Liver (tissue), 9 donors: Measurements from ENCODE around the gene NFIX. TPM values are rescaled to one million over a fixed set of nuclear protein-coding genes. Genes with fewer than 3 reads are reported as not detected.

Experiments
- DNase-seq: peaks from one replicate; pipeline ENCODE4 v3.0.0-alpha.2; 2017; ENCODE audit warnings: low spot score
- H3K27ac ChIP-seq, 2 donors: one replicate each; pipeline ENCODE4 v1.7.0; 2013; ENCODE audit warnings: inconsistent platforms in 2 of 2, low read length in 2 of 2, control low read depth in 1 of 2, low read depth in 1 of 2, mild to moderate bottlenecking in 1 of 2
- H3K27me3 ChIP-seq, 4 donors: one replicate each; pipeline versions ENCODE4 v1.6.1 to v1.7.0; 2013; ENCODE audit warnings: low read length in 3 of 4, inconsistent platforms in 1 of 4, mild to moderate bottlenecking in 1 of 4, moderate library complexity in 1 of 4; ENCODE audit not compliant: control insufficient read depth in 4 of 4, insufficient read depth in 4 of 4
- H3K36me3 ChIP-seq, 4 donors: one replicate each; pipeline versions ENCODE4 v1.6.1 to v1.7.0; 2013; ENCODE audit warnings: low read length in 3 of 4, mild to moderate bottlenecking in 3 of 4, low read depth in 1 of 4, moderate library complexity in 1 of 4; ENCODE audit not compliant: control insufficient read depth in 4 of 4, insufficient read depth in 3 of 4
- H3K4me1 ChIP-seq, 4 donors: one replicate each; pipeline versions ENCODE4 v1.6.1 to v1.7.0; 2013; ENCODE audit warnings: low read length in 3 of 4, mild to moderate bottlenecking in 3 of 4, moderate library complexity in 1 of 4; ENCODE audit not compliant: control insufficient read depth in 4 of 4, insufficient read depth in 4 of 4
- H3K4me3 ChIP-seq, 3 donors: one replicate each; pipeline versions ENCODE4 v1.6.1 to v1.7.0; 2013; ENCODE audit warnings: low read length in 3 of 3, control low read depth in 1 of 3, low read depth in 1 of 3, mild to moderate bottlenecking in 1 of 3
- H3K9ac ChIP-seq, 2 donors: one replicate each; pipeline ENCODE4 v1.7.0; 2013; ENCODE audit warnings: low read length in 2 of 2, mild to moderate bottlenecking in 2 of 2, moderate library complexity in 2 of 2, control low read depth in 1 of 2, low read depth in 1 of 2
- H3K9me3 ChIP-seq, 4 donors: one replicate each; pipeline versions ENCODE4 v1.6.1 to v1.7.0; 2013; ENCODE audit warnings: low read length in 3 of 4; ENCODE audit not compliant: control insufficient read depth in 4 of 4
- FOXA1 ChIP-seq: IDR thresholded peaks from 2 replicates; pipeline ENCODE4 v1.6.1; 2016; ENCODE audit warnings: antibody characterized with exemption
- FOXA2 ChIP-seq: IDR thresholded peaks from 2 replicates; pipeline ENCODE4 v1.6.1; 2016; ENCODE audit warnings: antibody characterized with exemption
- GABPA ChIP-seq, 2 donors: IDR thresholded peaks in 1 of 2; conservative IDR thresholded peaks in 1 of 2; 2 replicates each; pipeline ENCODE4 v1.6.1; 2016; ENCODE audit warnings: antibody characterized with exemption in 2 of 2, mild to moderate bottlenecking in 1 of 2, moderate library complexity in 1 of 2
- HNF4A ChIP-seq, 2 donors: conservative IDR thresholded peaks; 2 replicates each; pipeline ENCODE4 v1.6.1; 2016; ENCODE audit warnings: antibody characterized with exemption in 2 of 2, mild to moderate bottlenecking in 2 of 2
- HNF4G ChIP-seq: IDR thresholded peaks from 2 replicates; pipeline ENCODE4 v1.6.1; 2016; ENCODE audit warnings: antibody characterized with exemption
- JUND ChIP-seq, 2 donors: IDR thresholded peaks; 2 replicates each; pipeline ENCODE4 v1.6.1; 2016; ENCODE audit warnings: antibody characterized with exemption in 2 of 2
- NR2F2 ChIP-seq: IDR thresholded peaks from 2 replicates; pipeline ENCODE4 v1.6.1; 2016; ENCODE audit warnings: antibody characterized with exemption
- RAD21 ChIP-seq, 2 donors: IDR thresholded peaks; 2 replicates each; pipeline ENCODE4 v1.6.1; 2016; ENCODE audit warnings: antibody characterized with exemption in 2 of 2, mild to moderate bottlenecking in 2 of 2
- RXRA ChIP-seq, 2 donors: IDR thresholded peaks; 2 replicates each; pipeline ENCODE4 v1.6.1; 2017 to 2018; ENCODE audit warnings: antibody characterized with exemption in 2 of 2, mild to moderate bottlenecking in 1 of 2
- SP1 ChIP-seq: IDR thresholded peaks from 2 replicates; pipeline ENCODE4 v1.6.1; 2018; ENCODE audit warnings: antibody characterized with exemption, mild to moderate bottlenecking
- TAF1 ChIP-seq: conservative IDR thresholded peaks from 2 replicates; pipeline ENCODE4 v1.6.1; 2016; ENCODE audit warnings: antibody characterized with exemption, mild to moderate bottlenecking
- YY1 ChIP-seq: IDR thresholded peaks from 2 replicates; pipeline ENCODE4 v1.6.1; 2016; ENCODE audit warnings: antibody characterized with exemption, mild to moderate bottlenecking
- WGBS: extraction: QIAGEN DNeasy Blood & Tissue Kit; methylation state at CpG from one replicate; pipeline ENCODE4 v1.1.7; 2013; 5-methylcytosine and 5-hydroxymethylcytosine counted together
- polyA plus RNA-seq, 2 donors: library from polyadenylated mRNA; stranded (reverse) in 1 of 2; unstranded in 1 of 2; fragments of 200-250 nt in 1 of 2; fragments of >200 nt in 1 of 2; fragmentation: Nextera tagmentation in 1 of 2; extraction: Ambion mirVana in 1 of 2; gene quantifications; one replicate each; pipeline versions ENCODE4 v1.2.1 to v1.2.3, GENCODE V29; 2013 to 2015
- total RNA-seq, 2 donors: library from RNA; depleted of rRNA; stranded (reverse); fragments of >200 nt; gene quantifications; one replicate each; pipeline ENCODE4 v1.2.3, GENCODE V29; 2014
- TF ChIP-seq, protein P1 (sequence below): IDR thresholded peaks from 2 replicates; pipeline ENCODE4 v1.6.1; 2016; ENCODE audit warnings: antibody characterized with exemption
- TF ChIP-seq, protein P2 (sequence below): IDR thresholded peaks from 2 replicates; pipeline ENCODE4 v1.6.1; 2016; ENCODE audit warnings: antibody characterized with exemption
- TF ChIP-seq, protein P3 (sequence below): IDR thresholded peaks from 2 replicates; pipeline ENCODE4 v1.6.1; 2016; ENCODE audit warnings: antibody characterized with exemption
- TF ChIP-seq, protein P4 (sequence below): fragments of 150-350 bp; IDR thresholded peaks from 2 replicates; pipeline ENCODE4 v1.5.1; 2017; ENCODE audit warnings: improper control_type of control experiment, low read depth, low read length; ENCODE audit not compliant: missing input control
- TF ChIP-seq, protein P5 (sequence below): IDR thresholded peaks from 2 replicates; pipeline ENCODE4 v1.6.1; 2016; ENCODE audit warnings: antibody characterized with exemption, mild to moderate bottlenecking
- donor health status: healthy.
- donor health status: healthy.
- donor health status: healthy.
- donor health status: healthy.
- donor health status: healthy.

NFIX gene
- total RNA-seq: 10 to 100 TPM; 10.3 to 18.4 TPM
- polyA plus RNA-seq: 10 to 100 TPM in 1 of 2 donors, 1 to 10 TPM in 1; 3.3 to 14.8 TPM

DNA sequence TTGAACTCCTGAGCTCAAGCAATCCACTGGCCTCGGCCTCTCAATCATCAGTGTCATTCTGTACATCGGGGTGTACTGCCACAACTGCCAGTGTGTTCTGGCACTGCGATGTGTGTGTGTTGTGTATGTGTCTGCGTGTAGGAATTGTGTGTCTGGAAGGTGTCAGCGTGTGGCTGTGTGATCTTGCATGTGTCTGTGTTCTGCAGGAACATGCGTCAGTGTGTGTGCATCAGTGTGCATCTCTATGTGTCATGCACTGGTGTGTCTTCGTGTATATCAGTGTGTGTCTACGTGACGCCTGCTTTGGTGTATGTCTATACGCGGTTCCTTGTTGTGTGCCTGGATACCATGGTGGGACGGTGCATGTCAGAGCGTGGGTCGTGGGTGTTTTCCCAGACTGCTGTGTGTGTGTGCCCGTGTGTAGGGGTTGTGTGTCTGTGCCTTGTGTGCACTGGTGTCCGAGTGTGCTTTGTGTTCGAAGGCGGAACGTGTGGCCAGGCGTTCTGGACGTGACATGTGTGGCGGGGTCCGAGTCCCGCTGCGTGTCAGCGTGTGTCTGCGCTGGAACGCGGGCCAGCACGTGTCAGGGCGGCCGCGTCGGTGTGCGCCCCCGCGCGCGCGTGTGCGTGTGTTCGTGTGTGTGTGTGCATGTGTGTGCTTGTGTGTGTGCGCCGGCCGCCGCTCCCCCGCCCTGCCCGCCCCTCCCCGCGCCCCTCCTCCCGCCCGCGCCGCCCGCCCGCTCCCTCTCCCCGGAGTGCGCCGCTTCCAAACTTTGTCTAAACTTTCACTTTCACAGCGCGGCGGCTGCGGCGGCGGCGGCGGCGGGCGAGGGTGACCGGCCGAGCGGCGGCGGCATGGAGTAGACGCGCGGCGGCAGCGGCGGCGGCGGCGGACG, at the start of gene NFIX:
Gene NFIX, plus strand, starts transcription at position 775 of the 895 bp plus-strand sequence. CDS start 363 bp downstream, outside the sequence.
- TF ChIP-seq, protein P1, sequence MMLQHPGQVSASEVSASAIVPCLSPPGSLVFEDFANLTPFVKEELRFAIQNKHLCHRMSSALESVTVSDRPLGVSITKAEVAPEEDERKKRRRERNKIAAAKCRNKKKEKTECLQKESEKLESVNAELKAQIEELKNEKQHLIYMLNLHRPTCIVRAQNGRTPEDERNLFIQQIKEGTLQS: no peak
- TF ChIP-seq HNF4A (conservative IDR thresholded peaks at IDR 0.05) (no peak), RAD21 (IDR thresholded peaks at IDR 0.05) (no peak), FOXA2 (no peak), NR2F2 (no peak), GABPA (IDR thresholded peaks at IDR 0.05 in 1 of 2, conservative IDR thresholded peaks at IDR 0.05 in 1 of 2) (no peak), TAF1 (no peak), HNF4G (no peak), JUND (IDR thresholded peaks at IDR 0.05) (no peak), RXRA (IDR thresholded peaks at IDR 0.05) (no peak), FOXA1 (no peak)
- TF ChIP-seq, protein P2, sequence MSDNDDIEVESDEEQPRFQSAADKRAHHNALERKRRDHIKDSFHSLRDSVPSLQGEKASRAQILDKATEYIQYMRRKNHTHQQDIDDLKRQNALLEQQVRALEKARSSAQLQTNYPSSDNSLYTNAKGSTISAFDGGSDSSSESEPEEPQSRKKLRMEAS: no peak
- TF ChIP-seq, protein P3, sequence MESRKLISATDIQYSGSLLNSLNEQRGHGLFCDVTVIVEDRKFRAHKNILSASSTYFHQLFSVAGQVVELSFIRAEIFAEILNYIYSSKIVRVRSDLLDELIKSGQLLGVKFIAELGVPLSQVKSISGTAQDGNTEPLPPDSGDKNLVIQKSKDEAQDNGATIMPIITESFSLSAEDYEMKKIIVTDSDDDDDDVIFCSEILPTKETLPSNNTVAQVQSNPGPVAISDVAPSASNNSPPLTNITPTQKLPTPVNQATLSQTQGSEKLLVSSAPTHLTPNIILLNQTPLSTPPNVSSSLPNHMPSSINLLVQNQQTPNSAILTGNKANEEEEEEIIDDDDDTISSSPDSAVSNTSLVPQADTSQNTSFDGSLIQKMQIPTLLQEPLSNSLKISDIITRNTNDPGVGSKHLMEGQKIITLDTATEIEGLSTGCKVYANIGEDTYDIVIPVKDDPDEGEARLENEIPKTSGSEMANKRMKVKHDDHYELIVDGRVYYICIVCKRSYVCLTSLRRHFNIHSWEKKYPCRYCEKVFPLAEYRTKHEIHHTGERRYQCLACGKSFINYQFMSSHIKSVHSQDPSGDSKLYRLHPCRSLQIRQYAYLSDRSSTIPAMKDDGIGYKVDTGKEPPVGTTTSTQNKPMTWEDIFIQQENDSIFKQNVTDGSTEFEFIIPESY: no peak
- WGBS: 12% methylated on average over 84 of the region's 84 CpGs
- H3K27me3 ChIP-seq: no peaks in the 10 kb centered on the region
- H3K27ac ChIP-seq: peak within 1 kb of the TSS; percentile 78 to 85
- peak; percentile 63 for DNase-seq
- H3K9me3 ChIP-seq: no peaks in the 10 kb centered on the region
- H3K36me3 ChIP-seq: peaks cover 0 to 3% (median 0%) of the 10 kb centered on the region in 4 donors
- no peak within 1 kb of the TSS for H3K9ac ChIP-seq
- peaks cover 3 to 21% (median 12%) of the 10 kb centered on the region in 4 donors for H3K4me1 ChIP-seq
- peak within 1 kb of the TSS; percentile 70 to 87 (median 84) for H3K4me3 ChIP-seq

DNA sequence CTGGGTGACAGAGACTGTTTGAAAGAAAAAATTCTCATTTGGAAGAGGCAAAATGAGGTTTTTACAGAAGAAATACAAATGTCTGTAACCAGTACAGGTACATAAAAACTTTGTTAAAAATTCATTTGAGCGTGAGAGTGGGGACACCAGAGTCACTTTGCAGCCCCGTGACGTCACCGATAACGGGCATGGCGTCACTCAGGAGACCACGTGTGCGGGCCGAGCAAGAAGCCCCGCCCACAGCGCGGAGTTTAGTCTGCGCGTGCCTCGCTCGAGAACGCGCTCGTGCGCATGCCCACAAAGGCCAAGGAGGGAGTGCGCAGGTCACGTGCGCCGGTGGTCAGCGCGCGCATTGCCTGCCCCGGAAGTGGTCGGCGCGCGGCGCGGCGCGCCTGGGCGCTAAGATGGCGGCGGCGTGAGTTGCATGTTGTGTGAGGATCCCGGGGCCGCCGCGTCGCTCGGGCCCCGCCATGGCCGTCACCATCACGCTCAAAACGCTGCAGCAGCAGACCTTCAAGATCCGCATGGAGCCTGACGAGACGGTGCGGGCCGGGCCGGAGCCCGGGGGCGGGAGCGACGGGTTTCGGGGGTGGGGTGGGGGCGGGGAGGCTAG, 49.7 kb upstream of the NFIX start, which contains the start of gene RAD23A:
Gene RAD23A, plus strand, starts transcription at position 384 of the 613 bp plus-strand sequence. Its CDS starts 87 bp downstream, at position 471.
- under 1% methylated on average over 62 of the region's 62 CpGs for WGBS
- Histone ChIP-seq H3K4me1 (peaks cover 4 to 38% (median 22%) of the 10 kb centered on the region in 4 donors), H3K4me3 (peak within 1 kb of the TSS; percentile 67 to 92 (median 77)), H3K27me3 (no peaks in the 10 kb centered on the region), H3K27ac (peak within 1 kb of the TSS; percentile 67 to 85), H3K9ac (peak within 1 kb of the TSS; percentile 36 to 91), H3K36me3 (peaks cover 18 to 54% (median 50%) of the 10 kb centered on the region in 4 donors), H3K9me3 (no peaks in the 10 kb centered on the region)
- peak; percentile 98 for DNase-seq
- TF ChIP-seq HNF4A (conservative IDR thresholded peaks at IDR 0.05) (no peak), YY1 (peak; percentile 95), TAF1 (no peak), FOXA2 (no peak), SP1 (no peak), HNF4G (no peak), RAD21 (IDR thresholded peaks at IDR 0.05) (no peak), NR2F2 (no peak), GABPA (IDR thresholded peaks at IDR 0.05 in 1 of 2, conservative IDR thresholded peaks at IDR 0.05 in 1 of 2) (peak in 1 of 2 donors; percentile 88), RXRA (IDR thresholded peaks at IDR 0.05) (no peak), JUND (IDR thresholded peaks at IDR 0.05) (peak in 1 of 2 donors; percentile 25), FOXA1 (no peak)
- TF ChIP-seq, protein P2: peak; percentile 57
- TF ChIP-seq, protein P4, sequence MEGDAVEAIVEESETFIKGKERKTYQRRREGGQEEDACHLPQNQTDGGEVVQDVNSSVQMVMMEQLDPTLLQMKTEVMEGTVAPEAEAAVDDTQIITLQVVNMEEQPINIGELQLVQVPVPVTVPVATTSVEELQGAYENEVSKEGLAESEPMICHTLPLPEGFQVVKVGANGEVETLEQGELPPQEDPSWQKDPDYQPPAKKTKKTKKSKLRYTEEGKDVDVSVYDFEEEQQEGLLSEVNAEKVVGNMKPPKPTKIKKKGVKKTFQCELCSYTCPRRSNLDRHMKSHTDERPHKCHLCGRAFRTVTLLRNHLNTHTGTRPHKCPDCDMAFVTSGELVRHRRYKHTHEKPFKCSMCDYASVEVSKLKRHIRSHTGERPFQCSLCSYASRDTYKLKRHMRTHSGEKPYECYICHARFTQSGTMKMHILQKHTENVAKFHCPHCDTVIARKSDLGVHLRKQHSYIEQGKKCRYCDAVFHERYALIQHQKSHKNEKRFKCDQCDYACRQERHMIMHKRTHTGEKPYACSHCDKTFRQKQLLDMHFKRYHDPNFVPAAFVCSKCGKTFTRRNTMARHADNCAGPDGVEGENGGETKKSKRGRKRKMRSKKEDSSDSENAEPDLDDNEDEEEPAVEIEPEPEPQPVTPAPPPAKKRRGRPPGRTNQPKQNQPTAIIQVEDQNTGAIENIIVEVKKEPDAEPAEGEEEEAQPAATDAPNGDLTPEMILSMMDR: no peak
- TF ChIP-seq, protein P1: no peak
- TF ChIP-seq, protein P3: no peak
- TF ChIP-seq, protein P5, sequence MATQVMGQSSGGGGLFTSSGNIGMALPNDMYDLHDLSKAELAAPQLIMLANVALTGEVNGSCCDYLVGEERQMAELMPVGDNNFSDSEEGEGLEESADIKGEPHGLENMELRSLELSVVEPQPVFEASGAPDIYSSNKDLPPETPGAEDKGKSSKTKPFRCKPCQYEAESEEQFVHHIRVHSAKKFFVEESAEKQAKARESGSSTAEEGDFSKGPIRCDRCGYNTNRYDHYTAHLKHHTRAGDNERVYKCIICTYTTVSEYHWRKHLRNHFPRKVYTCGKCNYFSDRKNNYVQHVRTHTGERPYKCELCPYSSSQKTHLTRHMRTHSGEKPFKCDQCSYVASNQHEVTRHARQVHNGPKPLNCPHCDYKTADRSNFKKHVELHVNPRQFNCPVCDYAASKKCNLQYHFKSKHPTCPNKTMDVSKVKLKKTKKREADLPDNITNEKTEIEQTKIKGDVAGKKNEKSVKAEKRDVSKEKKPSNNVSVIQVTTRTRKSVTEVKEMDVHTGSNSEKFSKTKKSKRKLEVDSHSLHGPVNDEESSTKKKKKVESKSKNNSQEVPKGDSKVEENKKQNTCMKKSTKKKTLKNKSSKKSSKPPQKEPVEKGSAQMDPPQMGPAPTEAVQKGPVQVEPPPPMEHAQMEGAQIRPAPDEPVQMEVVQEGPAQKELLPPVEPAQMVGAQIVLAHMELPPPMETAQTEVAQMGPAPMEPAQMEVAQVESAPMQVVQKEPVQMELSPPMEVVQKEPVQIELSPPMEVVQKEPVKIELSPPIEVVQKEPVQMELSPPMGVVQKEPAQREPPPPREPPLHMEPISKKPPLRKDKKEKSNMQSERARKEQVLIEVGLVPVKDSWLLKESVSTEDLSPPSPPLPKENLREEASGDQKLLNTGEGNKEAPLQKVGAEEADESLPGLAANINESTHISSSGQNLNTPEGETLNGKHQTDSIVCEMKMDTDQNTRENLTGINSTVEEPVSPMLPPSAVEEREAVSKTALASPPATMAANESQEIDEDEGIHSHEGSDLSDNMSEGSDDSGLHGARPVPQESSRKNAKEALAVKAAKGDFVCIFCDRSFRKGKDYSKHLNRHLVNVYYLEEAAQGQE: no peak
